GM19324 (cell line): ENCODE data around the gene NPM1.

Experiments used
- ATAC-seq: cut with Tn5 transposase; IDR thresholded peaks from one replicate; pipeline ENCODE4 v1.9.1; 2021; ENCODE audit warnings: mild to moderate bottlenecking, moderate library complexity; ENCODE audit not compliant: unreplicated experiment, low FRiP score

Gene NPM1

GRCh38 chr5:171426680-171427079 lies 39.0 kb downstream of the NPM1 start:
- ATAC-seq = no peak

GRCh38 chr5:171427318-171428167 lies 39.9 kb downstream of the NPM1 start:
- ATAC-seq = no peak

GRCh38 chr5:171428168-171428696 lies 40.6 kb downstream of the NPM1 start:
- no peak for ATAC-seq

GRCh38 chr5:171428809-171429542 lies 41.3 kb downstream of the NPM1 start:
- ATAC-seq = no peak

GRCh38 chr5:171429543-171429910 lies 41.9 kb downstream of the NPM1 start:
- no peak for ATAC-seq

- ATAC-seq = no peak
These were observed 43.7 kb downstream of the NPM1 start for GRCh38 chr5:171431251-171431777.

GRCh38 chr5:171432076-171432475 lies 44.4 kb downstream of the NPM1 start:
- no peak for ATAC-seq

- no peak for ATAC-seq
These were observed 45.1 kb downstream of the NPM1 start for GRCh38 chr5:171432583-171433351.

GRCh38 chr5:171433352-171433698 lies 45.7 kb downstream of the NPM1 start:
- ATAC-seq = no peak

GRCh38 chr5:171433982-171434676 lies 46.5 kb downstream of the NPM1 start:
- no peak for ATAC-seq

- no peak for ATAC-seq
These were observed 47.2 kb downstream of the NPM1 start for GRCh38 chr5:171434874-171435273.

GRCh38 chr5:171435908-171436307 lies 48.3 kb downstream of the NPM1 start:
- no peak for ATAC-seq

GRCh38 chr5:171436804-171437285 lies 49.2 kb downstream of the NPM1 start:
- ATAC-seq = no peak

GRCh38 chr5:171437286-171437821 lies 49.7 kb downstream of the NPM1 start:
- ATAC-seq = no peak

- ATAC-seq = no peak
These were observed 51.1 kb downstream of the NPM1 start for GRCh38 chr5:171438738-171439137.

GRCh38 chr5:171441246-171441791 lies 53.7 kb downstream of the NPM1 start:
- no peak for ATAC-seq

- ATAC-seq = no peak
These were observed 54.8 kb downstream of the NPM1 start for GRCh38 chr5:171442287-171443042.

- ATAC-seq = no peak
These were observed 56.9 kb downstream of the NPM1 start for GRCh38 chr5:171444582-171444981.
